HL-60 (cell line): ENCODE data around the gene NDUFA8.

Experiments
- DNase-seq, 2 experiments: peaks; one replicate each; pipeline ENCODE4 v3.0.0-alpha.2; 2010 to 2020; ENCODE audit warnings: low read depth in 1 of 2, low spot score in 1 of 2
- H3K27ac ChIP-seq: fragments of 250-450 bp; sonication (Bioruptor Pico); replicated peaks from 2 replicates; pipeline ENCODE4 v1.5.1; 2020; ENCODE audit warnings: mild to moderate bottlenecking, moderate library complexity
- H3K27me3 ChIP-seq: fragments of 250-450 bp; sonication (Bioruptor Pico); 2 replicates; pipeline ENCODE4 v1.5.1; 2021; ENCODE audit warnings: mild to moderate bottlenecking, moderate library complexity; ENCODE audit not compliant: insufficient read depth, poor library complexity, severe bottlenecking
- H3K4me3 ChIP-seq: replicated peaks from 2 replicates; pipeline ENCODE4 v1.5.1; 2011; ENCODE audit warnings: mild to moderate bottlenecking, control low read depth, low read length; ENCODE audit not compliant: insufficient read depth
- GABPA ChIP-seq: IDR thresholded peaks from 2 replicates; pipeline ENCODE4 v1.6.1; 2012; ENCODE audit warnings: low read depth
- POLR2AphosphoS5 ChIP-seq: IDR thresholded peaks from 2 replicates; pipeline ENCODE4 v1.6.1; 2012; ENCODE audit warnings: low read depth
- SPI1 ChIP-seq: IDR thresholded peaks from 2 replicates; pipeline ENCODE4 v1.6.1; 2012; ENCODE audit warnings: low read depth, mild to moderate bottlenecking, borderline replicate concordance
- TF ChIP-seq, protein P1 (sequence below): IDR thresholded peaks from 2 replicates; pipeline ENCODE4 v1.6.1; 2012; ENCODE audit warnings: low read depth; ENCODE audit not compliant: insufficient replicate concordance
- TF ChIP-seq, protein P2 (sequence below): IDR thresholded peaks from one replicate; pipeline ENCODE4 v1.5.1; 2011; ENCODE audit warnings: low read length, control low read depth, inconsistent platforms; ENCODE audit not compliant: insufficient read depth

NDUFA8 gene

DNA sequence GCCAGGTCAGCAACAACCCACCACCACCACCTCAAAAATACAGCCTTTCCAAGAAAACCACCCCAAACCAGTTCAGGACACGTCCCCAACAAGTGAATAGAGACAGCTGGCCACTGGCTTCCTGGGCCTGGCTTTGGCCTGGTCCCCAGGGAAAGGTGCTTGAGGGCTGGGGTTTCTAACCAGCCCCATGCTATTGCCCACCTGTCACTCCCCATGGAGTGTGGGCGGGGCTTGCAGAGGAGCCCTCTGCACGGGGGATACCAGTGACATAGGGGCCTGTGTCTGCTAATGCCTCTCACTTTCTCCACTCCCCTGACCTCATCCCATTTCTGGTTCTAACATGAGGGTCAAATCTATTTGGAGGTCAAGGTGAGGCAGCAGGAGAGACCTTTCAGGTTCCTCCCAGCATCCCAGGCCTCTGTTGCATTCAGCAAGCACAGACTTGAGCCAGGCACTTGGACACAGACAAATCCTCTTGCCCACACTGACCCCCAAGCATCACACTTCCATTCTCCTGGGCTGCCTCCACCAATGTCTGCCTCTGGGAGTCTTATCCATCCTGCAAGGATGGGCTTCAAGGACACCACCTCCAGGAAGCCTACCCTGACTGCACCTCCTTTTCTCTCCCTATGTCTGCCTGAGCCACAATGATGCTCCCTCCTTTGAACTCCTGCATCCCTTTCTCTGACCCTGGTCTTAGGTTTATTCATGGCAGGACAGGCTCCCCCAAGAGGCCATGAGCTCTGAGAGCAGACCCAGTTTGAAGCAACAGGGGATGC, 50.4 kb downstream of the NDUFA8 start:
- Histone ChIP-seq H3K27me3 (no peaks in the 10 kb centered on the region), H3K4me3 (no peak overlapping the region), H3K27ac (no peak overlapping the region)
- TF ChIP-seq, protein P1, sequence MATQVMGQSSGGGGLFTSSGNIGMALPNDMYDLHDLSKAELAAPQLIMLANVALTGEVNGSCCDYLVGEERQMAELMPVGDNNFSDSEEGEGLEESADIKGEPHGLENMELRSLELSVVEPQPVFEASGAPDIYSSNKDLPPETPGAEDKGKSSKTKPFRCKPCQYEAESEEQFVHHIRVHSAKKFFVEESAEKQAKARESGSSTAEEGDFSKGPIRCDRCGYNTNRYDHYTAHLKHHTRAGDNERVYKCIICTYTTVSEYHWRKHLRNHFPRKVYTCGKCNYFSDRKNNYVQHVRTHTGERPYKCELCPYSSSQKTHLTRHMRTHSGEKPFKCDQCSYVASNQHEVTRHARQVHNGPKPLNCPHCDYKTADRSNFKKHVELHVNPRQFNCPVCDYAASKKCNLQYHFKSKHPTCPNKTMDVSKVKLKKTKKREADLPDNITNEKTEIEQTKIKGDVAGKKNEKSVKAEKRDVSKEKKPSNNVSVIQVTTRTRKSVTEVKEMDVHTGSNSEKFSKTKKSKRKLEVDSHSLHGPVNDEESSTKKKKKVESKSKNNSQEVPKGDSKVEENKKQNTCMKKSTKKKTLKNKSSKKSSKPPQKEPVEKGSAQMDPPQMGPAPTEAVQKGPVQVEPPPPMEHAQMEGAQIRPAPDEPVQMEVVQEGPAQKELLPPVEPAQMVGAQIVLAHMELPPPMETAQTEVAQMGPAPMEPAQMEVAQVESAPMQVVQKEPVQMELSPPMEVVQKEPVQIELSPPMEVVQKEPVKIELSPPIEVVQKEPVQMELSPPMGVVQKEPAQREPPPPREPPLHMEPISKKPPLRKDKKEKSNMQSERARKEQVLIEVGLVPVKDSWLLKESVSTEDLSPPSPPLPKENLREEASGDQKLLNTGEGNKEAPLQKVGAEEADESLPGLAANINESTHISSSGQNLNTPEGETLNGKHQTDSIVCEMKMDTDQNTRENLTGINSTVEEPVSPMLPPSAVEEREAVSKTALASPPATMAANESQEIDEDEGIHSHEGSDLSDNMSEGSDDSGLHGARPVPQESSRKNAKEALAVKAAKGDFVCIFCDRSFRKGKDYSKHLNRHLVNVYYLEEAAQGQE, result no peak
- TF ChIP-seq POLR2AphosphoS5 (no peak), GABPA (no peak), SPI1 (no peak)
- TF ChIP-seq, protein P2, sequence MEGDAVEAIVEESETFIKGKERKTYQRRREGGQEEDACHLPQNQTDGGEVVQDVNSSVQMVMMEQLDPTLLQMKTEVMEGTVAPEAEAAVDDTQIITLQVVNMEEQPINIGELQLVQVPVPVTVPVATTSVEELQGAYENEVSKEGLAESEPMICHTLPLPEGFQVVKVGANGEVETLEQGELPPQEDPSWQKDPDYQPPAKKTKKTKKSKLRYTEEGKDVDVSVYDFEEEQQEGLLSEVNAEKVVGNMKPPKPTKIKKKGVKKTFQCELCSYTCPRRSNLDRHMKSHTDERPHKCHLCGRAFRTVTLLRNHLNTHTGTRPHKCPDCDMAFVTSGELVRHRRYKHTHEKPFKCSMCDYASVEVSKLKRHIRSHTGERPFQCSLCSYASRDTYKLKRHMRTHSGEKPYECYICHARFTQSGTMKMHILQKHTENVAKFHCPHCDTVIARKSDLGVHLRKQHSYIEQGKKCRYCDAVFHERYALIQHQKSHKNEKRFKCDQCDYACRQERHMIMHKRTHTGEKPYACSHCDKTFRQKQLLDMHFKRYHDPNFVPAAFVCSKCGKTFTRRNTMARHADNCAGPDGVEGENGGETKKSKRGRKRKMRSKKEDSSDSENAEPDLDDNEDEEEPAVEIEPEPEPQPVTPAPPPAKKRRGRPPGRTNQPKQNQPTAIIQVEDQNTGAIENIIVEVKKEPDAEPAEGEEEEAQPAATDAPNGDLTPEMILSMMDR, result no peak
- DNase-seq, result no peak

DNA sequence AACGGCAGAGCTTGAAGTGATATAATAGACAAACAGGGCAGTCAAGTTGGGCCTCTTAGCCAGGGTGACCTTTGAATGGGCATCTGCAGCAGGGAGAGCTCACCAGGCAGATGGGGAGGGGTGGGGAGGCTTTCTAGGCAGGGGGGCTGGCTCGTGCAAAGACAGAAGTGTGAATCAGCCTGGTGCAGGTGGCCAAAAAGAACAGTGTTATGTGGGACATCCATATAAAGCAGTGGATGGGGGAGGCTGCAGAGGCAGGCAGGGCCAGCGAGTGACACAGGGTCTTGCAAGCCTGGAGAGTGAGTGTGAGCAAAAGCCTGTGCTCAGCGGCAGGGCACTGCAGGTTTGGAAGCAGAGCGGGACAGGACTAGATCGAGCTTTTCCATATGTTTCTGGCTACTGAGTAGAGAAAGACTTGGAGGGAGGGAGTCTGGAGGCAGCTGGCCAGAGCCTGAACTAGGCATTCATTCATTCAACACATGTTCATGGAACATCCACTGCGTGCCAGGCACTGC, 52.2 kb downstream of the NDUFA8 start:
- Histone ChIP-seq H3K27me3 (no peaks in the 10 kb centered on the region), H3K4me3 (no peak overlapping the region)

GRCh38 chr9:122106576-122106975, 53.0 kb downstream of the NDUFA8 start:
- no peaks in the 10 kb centered on the region for H3K27me3 ChIP-seq
- H3K27ac ChIP-seq, result no peak overlapping the region
- TF ChIP-seq SPI1, result no peak
- TF ChIP-seq, protein P2, result no peak
- TF ChIP-seq, protein P1, result no peak
- TF ChIP-seq POLR2AphosphoS5, result no peak
- no peak for TF ChIP-seq GABPA
- H3K4me3 ChIP-seq, result no peak overlapping the region
- DNase-seq, result no peak

More for the DNA sequence above, 52.2 kb downstream of the NDUFA8 start:
- no peak for DNase-seq
- TF ChIP-seq, protein P2, result no peak
- TF ChIP-seq POLR2AphosphoS5 (no peak), GABPA (no peak), SPI1 (no peak)
- TF ChIP-seq, protein P1, result no peak
- H3K27ac ChIP-seq, result no peak overlapping the region
